Body of pancreas (tissue), 4 donors: Measurements from ENCODE around the gene TUFT1. TPM values are rescaled to one million over a fixed set of nuclear protein-coding genes. Genes with fewer than 3 reads are reported as not detected.

Experiments
- ATAC-seq: fragments of 150-250 bp; one replicate; pipeline ENCODE4 v1.9.1; 2016
- DNase-seq, 4 donors: peaks; one replicate each; pipeline ENCODE4 v3.0.0-alpha.2; 2019
- H3K27ac ChIP-seq, 4 donors: fragments of 200-600 bp; sonication (generic); 1 replicate in 3 of 4; 2 replicates in 1 of 4; pipeline versions ENCODE4 v1.5.1 to v1.6.1; 2016 to 2019; ENCODE audit warnings: mild to moderate bottlenecking in 1 of 4, mixed read lengths in 1 of 4, moderate library complexity in 1 of 4
- H3K27me3 ChIP-seq, 2 donors: fragments of 200-600 bp; sonication (generic); one replicate each; pipeline ENCODE4 v1.6.0; 2016; ENCODE audit warnings: mild to moderate bottlenecking in 1 of 2
- H3K36me3 ChIP-seq, 2 donors: fragments of 200-600 bp; sonication (generic); replicated peaks in 1 of 2; 2 replicates each; pipeline ENCODE4 v1.5.1; 2016; ENCODE audit warnings: low read depth in 2 of 2; ENCODE audit not compliant: insufficient read depth in 1 of 2
- H3K4me1 ChIP-seq: fragments of 200-600 bp; sonication (generic); one replicate; pipeline ENCODE4 v1.6.0; 2016
- H3K4me3 ChIP-seq, 2 donors: fragments of 200-600 bp; sonication (generic); 1 replicate in 1 of 2; 2 replicates in 1 of 2; pipeline ENCODE4 v1.5.1; 2016 to 2019
- H3K9me3 ChIP-seq, 3 donors: fragments of 200-600 bp; sonication (generic); 1 replicate in 2 of 3; 2 replicates in 1 of 3; pipeline ENCODE4 v1.5.1; 2016
- CTCF ChIP-seq, 7 experiments: fragments of 450-650 bp in 4 of 7; fragments of 200-600 bp in 3 of 7; sonication (generic) in 3 of 7; IDR thresholded peaks; one replicate each; pipeline ENCODE4 v1.5.1; 2016 to 2019; ENCODE audit warnings: antibody characterized with exemption in 7 of 7
- POLR2A ChIP-seq, 3 donors: fragments of 450-650 bp; IDR thresholded peaks; one replicate each; pipeline ENCODE4 v1.6.1; 2016; ENCODE audit warnings: antibody characterized with exemption in 3 of 3, mild to moderate bottlenecking in 2 of 3
- WGBS, 2 donors: methylation state at CpG; one replicate each; pipeline ENCODE4 v1.1.5; 2017; 5-methylcytosine and 5-hydroxymethylcytosine counted together
- intact Hi-C: fragments of 100-400 bp; cut with DNase I; formaldehyde crosslinking; loops from one replicate; pipeline ENCODE4 v1.15.1; 2023
- total RNA-seq, 2 donors: library from RNA; depleted of rRNA; stranded (reverse); fragments of >200 nt; gene quantifications; one replicate each; pipeline ENCODE4 v1.1.0, GENCODE V29; 2016

TUFT1 gene
- total RNA-seq, 2 donors from 2014 or later: 10.9 to 17.1 TPM

DNA sequence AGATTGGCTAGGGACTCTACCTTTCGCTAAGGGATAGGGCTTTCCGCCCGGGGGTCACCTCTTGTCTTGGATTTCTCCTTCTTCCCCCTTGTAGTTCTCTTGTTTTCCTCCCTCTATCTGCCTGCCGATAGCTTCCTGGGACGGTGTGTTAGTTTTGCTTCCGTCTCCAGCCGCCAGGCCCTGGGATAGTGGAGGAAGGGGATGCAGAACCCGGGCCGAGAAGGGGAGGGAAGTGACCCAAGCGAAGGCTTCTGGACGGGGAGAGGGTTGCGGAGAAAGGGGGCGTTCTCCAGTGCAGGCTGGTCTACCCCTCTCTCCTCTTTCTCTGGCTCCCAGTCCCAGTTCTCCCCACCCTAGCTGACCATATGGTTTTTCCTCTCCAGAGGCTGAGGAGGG, 871 bp downstream of the TUFT1 start:
- ATAC-seq (peak; percentile 14), DNase-seq (peak; percentile 31 to 50 (median 42))
- Histone ChIP-seq H3K27ac (peak overlapping the region; percentile 88 to 96 (median 92)), H3K4me3 (peak overlapping the region; percentile 60 to 66), H3K4me1 (peaks cover 40% of the 10 kb centered on the region), H3K27me3 (no peaks in the 10 kb centered on the region), H3K9me3 (no peaks in the 10 kb centered on the region), H3K36me3 (peaks cover 0 to 14% of the 10 kb centered on the region in 2 donors)
- TF ChIP-seq CTCF (IDR thresholded peaks at IDR 0.05): peak in 3 of 7 experiments; percentile 5 to 25 (median 23)
- no peak for TF ChIP-seq POLR2A (IDR thresholded peaks at IDR 0.05)
- WGBS, 2 donors: 1 to 4% methylated on average over 13 of the region's 13 CpGs
- intact Hi-C loops: no loop called here

- H3K9me3 ChIP-seq: no peaks in the 10 kb centered on the region
- H3K36me3 ChIP-seq: peaks cover 0 to 8% of the 10 kb centered on the region in 2 donors
- peak overlapping the region; percentile 88 to 96 (median 92) for H3K27ac ChIP-seq
- WGBS, 2 donors: 14 to 25% methylated on average over 5 of the region's 5 CpGs
- TF ChIP-seq POLR2A (IDR thresholded peaks at IDR 0.05) (no peak), CTCF (IDR thresholded peaks at IDR 0.05) (no peak)
- H3K27me3 ChIP-seq: no peaks in the 10 kb centered on the region
- peaks cover 43% of the 10 kb centered on the region for H3K4me1 ChIP-seq
- no peak for ATAC-seq
- no peak for DNase-seq
- peak overlapping the region in 1 of 2 donors; percentile 66 for H3K4me3 ChIP-seq
- intact Hi-C loops: no loop called here
Measured at GRCh38 chr1:151541752-151542151, 1.6 kb downstream of the TUFT1 start.

DNA sequence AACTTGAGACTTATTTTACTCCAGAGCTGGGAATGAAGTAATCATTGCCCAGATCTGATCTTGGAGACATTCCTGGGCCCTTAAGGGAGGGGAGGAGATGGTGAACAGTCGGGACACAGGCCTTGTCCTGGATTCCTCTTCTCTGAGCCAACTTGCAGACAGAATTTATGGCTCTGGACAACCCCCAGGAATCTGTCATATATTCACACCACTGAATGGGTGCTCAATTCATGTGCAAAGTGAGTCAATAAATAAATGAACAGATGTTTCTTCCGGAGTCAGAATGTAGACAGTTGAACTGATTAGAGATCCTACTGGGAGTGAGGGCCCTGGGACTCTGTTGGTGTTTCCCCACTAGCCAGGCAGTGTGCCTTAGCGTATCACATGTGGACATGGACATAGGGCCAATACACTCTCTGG, 2.6 kb downstream of the TUFT1 start:
- Histone ChIP-seq H3K4me1 (peaks cover 53% of the 10 kb centered on the region), H3K36me3 (no peaks in the 10 kb centered on the region), H3K9me3 (no peaks in the 10 kb centered on the region), H3K27ac (peak overlapping the region in 3 of 4 donors; percentile 44 to 96 (median 93)), H3K27me3 (no peaks in the 10 kb centered on the region), H3K4me3 (no peak overlapping the region)
- DNase-seq (peak in 1 of 4 donors; percentile 22), ATAC-seq (no peak)
- intact Hi-C loops: no loop called here
- TF ChIP-seq POLR2A (IDR thresholded peaks at IDR 0.05) (no peak), CTCF (IDR thresholded peaks at IDR 0.05) (no peak)
- 24 to 34% methylated on average over 3 of the region's 3 CpGs for WGBS, 2 donors

DNA sequence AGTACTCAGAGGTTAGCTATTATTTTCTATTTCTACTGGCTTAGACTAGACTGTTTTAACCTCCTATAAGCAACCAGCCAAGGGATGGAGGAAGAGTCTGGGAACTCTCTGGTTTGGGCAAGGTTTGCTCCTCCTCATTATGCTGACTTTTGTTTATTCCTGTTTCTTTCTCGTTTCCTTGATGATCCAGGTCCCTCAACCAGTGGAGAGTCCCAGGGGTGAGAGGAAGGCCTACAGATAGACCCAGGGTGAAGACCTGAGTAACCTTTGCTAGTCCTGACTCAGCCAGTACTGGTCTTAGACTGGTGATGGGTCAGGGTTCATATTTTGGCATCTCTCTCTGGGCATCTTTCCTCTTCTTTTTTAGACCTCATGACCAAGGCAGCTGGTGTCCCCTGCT, 5.4 kb downstream of the TUFT1 start:
- H3K27ac ChIP-seq: no peak overlapping the region
- no peaks in the 10 kb centered on the region for H3K9me3 ChIP-seq
- peaks cover 62% of the 10 kb centered on the region for H3K4me1 ChIP-seq
- no peaks in the 10 kb centered on the region for H3K36me3 ChIP-seq
- intact Hi-C loops: no loop called here
- TF ChIP-seq POLR2A (IDR thresholded peaks at IDR 0.05) (no peak), CTCF (IDR thresholded peaks at IDR 0.05) (no peak)
- 76 to 78% methylated on average over 1 of the region's 1 CpG for WGBS, 2 donors
- no peak overlapping the region for H3K4me3 ChIP-seq
- no peaks in the 10 kb centered on the region for H3K27me3 ChIP-seq
- ATAC-seq: no peak
- DNase-seq: no peak
